Fibroblast of skin of left biceps (primary cell): Measurements from ENCODE around the gene LRRC4C.

ENCODE experiments used
- DNase-seq, 2 experiments: peaks; one replicate each; pipeline ENCODE4 v3.0.0-alpha.2; 2013; ENCODE audit warnings: low read depth in 2 of 2

The LRRC4C gene

DNA sequence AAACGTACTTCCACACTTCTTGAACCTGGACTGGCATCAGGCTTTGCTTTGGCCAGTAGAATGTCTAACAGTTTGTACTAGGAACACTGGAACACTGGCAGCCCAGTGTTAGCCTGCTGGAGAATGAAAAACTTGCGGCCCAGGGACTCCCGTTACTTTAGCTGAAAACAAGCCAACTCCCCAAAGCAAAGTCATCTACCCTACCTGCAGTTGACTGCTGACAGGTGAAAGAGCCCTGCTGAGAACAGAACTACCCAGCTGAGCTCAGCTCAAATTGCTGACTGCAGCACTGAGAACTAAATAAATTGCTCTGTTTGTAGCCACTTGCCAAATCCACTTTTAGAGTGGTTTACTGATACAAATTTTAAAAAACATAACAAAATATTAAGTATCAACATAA is 342.5 kb downstream of the LRRC4C start:
- no peak for DNase-seq

DNA sequence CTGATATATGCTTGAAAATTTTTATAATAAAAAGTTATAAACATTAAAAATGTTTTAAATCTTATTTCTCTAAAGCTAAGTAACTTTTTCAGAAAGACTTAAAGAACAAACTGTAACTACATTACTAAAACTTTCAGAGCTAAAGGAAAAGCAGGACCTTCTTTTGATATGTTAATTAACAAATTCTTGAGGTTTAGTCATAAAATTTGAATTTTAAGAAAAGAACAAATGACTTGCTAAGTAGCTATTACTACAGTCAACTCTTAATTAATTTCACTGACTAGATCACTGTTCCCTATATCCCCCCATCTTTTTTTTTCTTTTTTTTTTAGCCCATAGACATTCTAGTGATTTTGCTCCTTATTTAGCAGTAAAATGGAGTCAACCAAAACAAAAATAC is 344.4 kb downstream of the LRRC4C start:
- no peak for DNase-seq

DNA sequence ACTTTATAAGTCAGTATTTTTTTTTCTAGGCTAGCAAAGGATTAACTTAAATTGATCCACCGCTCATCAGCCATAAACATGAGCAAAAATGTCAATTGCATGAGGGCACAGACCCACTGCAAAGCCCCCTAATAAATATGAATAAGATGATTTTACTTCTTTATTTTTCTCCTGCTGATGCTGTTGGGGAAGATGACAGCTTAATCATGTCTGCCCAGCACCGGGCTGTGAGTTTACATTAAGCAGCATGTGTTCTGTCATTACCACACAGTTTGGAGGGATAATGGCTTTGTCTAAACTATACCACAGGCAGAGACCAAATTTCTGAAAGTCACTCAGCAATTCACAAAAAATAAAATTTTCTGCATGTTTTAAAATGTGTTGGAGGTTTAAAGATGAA is 346.3 kb downstream of the LRRC4C start:
- DNase-seq, result no peak

DNA sequence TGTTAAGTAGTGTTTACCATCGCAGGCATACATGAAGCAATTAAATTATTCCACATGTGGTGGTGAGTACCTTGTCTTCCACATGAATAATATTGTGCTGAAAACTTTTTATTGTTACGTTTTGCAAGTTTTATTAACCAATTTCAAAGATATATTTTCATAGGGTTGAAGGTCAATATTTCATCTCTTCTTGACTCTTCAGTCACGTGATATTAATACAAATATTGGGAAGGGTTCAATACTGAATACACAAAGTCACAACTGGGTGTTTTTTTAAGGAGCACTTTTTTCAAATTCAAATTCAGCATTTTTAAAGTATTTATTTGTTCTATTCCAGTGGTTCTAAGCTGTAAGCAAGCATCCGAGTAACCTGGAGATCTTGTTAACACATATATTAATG is 348.9 kb downstream of the LRRC4C start:
- DNase-seq, result no peak

DNA sequence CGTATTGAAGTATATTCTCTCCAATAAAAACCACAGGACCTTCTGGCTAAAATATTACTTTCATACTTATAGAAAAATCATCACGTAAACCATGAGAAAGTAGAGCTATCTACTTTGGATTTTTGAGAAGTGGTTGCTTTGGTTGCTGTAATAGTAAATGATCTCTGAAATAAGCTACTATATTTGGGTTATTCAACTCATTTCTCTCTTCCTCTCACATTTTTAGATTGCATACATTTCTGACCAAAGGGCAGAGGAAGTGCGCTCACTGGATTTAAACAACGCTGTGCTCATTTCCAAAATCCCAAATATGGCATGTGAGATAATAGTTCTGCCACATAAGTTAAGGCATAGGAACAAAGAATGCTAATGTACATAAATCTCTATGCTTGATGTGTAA is 357.0 kb downstream of the LRRC4C start:
- no peak for DNase-seq

DNA sequence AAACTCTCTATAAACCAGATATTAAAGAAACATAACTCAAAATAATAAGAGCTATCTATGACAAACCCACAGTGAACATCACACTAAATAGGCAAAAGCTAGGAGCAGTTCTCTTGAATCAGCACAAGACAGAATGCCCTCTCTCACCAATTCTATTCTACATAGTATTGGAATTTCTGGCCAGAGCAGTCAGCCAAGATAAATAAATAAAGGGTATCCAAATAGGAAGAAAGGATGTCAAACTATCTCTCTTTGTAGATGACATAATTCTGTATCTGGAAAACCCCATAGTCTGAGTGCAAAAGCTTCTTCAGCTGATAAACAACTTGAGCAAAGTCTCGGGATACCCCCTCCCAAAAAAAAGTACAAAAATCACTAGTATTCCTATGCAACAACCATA is 359.8 kb downstream of the LRRC4C start:
- no peak for DNase-seq

DNA sequence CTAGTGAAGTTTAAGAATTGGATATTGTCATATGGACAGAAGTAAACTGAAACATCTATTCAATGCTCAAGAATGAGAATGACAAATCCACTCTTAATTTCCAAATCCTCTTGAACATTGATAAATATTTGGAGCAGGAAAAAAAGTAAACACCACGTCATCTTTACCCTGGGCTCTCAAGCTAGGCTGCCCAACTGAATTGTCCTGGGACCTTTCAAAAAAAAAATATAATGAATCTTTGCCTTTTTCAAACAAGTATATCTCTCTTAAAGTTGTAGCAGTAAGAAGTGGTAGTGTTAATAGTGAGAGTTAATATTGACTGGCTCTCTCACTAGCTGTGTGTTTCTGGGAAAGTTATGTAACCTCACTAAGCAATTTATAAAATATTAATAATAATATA is 374.3 kb downstream of the LRRC4C start:
- no peak for DNase-seq

DNA sequence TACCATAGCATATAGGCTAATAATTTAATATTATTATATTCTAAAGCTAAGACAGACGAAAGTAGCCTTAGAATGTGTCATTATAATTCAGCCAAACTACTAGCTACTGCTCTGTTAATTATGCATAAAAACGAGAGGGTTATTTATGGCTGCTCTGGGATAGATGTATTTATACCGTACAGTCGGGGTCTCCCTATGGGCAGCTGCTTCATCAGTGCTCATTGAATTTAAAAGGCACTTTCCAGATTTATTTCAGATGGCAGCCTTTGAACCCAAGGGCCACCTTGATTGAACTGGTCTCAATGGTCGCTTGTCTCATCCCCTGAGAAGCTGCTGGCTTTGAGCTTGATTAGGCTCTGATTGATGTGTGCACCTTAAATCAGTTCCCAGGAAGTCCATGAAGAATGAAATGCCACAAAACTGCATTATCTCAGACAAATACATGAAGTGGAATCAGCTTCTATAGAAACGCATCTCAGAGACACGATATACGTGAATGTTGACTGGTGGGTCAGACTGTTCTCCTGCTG is 377.6 kb downstream of the LRRC4C start:
- no peak for DNase-seq

DNA sequence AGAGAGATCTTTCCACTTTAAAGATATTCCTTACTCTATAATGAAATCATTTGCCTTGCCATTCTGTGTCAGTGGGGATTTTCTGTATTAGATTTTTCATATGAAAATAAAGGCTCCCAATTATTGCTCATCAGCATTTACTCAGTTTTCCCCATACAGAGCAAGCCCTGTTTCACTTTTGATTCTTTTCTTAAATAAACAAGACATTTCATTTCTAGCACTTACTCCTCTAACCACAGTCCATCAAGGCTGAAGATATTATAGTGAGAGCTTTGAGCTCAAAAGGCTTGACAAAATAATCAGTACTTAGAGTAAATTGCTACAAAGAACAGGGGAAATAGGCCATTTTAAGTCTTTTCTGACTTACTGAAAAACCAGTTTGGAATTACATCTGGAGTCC is 385.1 kb downstream of the LRRC4C start:
- DNase-seq, result no peak

DNA sequence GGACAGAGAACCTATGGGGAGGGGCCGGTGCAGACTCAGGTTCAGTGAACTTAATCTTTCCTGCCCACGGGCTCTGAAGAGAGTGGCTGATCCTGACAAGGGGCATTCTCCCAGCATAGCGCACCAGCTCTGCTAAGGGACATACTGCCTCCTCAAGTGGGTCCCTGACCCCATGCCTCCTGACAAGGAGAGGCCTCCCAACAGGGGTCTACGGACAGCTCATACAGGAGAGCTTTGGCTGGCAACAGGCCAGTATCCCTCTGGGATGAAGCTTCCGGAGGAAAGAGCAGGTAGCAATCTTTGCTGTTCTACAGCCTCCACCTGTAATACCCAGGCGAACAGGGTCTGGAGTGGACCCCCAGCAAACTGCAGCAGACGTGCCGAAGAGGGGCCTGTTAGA is 394.0 kb downstream of the LRRC4C start:
- DNase-seq, result no peak

DNA sequence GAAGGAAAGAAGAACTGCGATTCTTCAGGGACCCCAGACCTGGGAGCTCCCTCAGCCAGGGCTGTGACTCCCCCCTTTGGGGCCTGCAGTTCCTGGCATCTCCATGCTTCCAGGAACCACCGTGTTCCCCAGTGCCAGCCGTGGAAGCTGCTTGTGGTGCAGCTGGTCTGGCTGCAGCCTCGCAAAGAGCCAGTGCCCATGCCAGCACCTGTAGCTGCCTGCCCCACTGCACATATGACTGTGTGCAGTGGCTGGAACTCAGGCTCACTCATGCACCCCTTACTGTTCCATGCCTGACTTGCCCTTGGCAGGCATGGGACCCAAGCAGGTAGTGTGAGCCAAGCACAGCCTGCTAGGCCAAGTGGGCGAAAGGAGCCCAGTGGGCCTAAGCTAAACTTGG is 401.3 kb downstream of the LRRC4C start:
- no peak for DNase-seq

DNA sequence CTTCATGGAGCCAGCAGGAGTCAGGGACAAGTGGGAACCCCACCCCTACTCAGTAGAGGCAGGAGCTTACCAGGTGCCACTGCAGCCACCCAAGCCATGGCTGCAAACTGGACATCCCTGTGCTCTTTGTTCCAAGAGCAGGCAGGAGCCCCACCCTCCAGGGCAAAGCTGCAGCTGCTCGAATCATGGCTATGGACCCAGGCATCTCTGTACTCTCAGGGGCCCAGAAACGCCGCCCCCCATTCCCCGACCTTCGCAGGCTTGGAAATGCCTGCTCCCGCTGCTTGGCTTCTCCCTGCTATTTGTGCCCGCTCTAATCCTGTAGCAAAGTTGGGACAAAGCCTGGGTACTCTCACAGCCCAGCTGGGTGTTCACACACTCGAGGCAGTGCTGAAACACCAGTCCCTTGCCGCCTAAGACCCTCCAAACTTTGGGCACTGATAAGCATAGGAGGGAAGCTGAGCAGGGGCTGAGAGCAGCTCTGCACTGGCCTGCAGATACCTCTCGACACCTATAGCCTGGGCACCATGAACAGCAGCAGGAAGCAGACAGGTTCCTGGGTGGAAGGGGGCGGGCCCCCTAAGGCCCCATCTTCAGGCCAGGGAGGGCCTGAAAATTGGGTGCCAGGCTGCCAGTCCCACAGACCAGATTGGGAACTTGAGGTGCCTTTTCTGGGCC is 402.4 kb downstream of the LRRC4C start:
- DNase-seq, result no peak

DNA sequence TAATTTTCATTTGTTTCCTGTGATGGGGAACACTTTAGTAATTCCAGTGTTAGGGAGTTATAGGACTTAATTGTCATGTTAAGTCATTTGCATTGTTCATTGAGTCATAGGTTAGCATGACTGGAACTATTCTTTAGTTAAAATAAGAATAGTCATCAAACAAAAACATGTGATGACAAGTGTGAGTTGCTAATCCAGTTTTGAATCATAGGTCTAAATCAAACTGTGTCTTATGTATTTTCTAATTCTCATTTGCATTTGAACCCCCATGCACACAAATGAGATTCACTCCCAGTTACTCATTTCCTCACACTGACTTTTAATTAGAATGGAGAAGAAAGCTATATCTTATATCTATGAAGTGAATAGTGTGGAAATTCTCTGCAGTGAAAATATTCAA is 405.6 kb downstream of the LRRC4C start:
- DNase-seq, result no peak

DNA sequence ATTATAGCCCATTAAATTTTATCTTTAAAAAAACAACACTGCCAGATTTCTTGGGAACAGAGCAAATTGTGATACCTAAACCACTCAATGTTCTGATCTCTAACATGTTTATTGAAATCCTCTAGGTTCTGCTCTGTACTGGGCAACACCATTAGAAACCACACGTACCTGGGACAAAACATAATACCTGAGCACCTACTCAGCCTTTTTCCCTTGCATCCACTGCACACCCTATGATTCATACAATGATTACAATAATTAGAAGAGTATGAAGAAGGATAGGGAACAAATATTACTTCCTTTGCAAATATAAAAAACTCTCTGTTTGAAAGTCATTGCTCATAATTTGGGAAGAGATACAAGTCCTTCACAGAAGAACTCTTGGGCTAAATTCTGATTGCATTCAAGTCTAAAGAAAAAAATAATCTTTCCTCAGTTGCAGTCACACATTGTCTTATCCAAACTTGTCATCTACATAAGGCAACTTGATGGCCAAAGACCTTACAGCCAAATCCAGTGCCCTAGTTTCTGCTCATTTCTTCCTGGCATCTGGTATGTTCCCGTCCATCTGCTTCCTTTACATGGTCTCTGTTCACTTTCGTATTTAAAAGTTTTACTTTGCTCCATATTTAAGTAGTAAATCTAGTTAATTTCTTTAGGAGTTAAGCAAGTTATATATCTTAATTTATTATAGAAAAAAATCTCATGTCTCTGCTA is 407.4 kb downstream of the LRRC4C start:
- no peak for DNase-seq

DNA sequence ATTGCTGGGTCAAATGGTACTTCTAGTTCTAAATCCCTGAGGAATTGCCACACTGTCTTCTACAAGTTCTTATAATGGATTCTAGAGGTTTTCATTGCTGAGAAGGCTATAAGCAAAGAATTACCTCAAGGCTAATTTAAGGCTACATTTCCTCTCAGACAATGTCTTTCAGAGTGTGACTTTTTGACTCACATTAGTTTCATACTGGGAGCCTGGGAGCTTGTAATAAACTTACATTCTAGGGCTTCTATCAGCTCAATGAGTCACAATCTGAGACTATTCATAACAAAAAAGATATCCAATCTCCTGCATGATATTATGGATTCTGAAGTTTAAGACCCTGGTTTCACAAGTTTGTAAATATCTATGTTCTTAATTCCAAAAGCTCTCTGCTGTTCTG is 408.7 kb downstream of the LRRC4C start:
- no peak for DNase-seq

DNA sequence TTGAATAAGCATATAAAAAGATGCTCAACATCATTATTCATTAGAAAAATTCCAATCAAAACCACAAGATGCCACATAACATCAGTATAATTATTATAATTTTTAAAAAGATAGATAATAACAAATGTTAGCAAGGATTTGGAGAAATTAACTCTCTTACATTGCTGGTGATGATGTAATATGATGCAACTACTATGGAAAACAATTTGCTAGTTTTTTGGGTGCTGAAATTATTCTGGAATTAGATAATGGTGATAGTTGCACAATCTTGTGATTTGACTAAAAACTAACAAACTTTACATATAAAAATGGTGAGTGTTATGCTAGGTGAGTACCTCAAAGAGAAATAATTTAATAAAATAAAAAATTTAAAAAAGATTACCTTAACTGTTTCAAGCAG is 412.2 kb downstream of the LRRC4C start:
- no peak for DNase-seq

DNA sequence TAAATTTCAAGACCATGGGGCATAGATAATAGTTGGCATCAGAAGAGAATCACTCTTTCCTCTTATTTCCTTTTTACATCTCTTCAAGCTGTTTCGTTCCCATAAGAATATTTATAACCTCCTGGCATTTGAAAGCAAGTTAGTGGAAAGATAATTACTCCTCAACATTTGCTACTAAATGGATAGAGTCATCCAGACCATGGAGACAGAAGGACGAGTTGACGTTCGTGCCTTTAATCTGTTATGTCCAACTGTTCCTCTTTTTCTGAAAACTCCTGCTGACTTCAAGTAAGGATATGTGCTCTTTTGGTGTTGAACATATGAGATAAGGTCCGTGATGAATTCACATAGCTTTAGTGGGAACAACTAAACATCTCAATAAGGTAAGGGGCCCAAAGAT is 414.2 kb downstream of the LRRC4C start:
- DNase-seq, result no peak

DNA sequence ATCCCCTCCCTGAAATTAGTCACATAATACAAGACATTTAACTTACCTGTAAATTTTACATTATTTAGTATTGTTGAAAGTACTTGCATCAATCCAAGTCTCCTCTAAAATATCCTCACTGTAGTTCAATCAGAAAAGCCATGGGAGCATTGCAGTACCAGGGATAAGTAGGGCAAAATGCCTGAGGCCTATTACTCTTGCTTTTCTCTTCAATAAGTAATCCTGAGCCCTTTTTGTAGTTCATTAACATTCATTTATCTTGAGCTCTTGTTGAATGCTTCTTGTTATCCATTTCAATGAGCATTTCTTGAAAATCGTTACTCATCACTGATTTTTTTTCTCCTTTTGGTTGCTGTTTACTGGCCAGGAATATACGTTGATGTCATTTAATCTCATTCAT is 414.7 kb downstream of the LRRC4C start:
- no peak for DNase-seq

DNA sequence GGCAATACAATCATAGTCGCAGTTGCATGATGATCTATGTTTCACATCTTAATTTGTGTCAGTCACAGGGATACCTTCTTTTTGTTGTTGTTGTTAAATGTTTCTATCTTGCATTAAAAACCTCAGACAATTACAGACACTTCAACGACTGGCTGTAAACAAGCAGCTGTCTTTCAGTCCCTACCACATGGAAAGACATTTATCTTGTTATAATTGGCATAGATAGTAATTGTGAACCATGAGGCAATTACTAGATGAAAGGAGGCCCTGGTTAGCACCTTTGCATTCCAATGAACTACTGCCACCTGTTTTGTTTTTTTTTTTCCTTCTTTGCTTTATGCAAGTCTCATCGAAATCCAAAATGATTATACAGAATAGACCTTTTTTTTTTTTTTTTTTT is 416.8 kb downstream of the LRRC4C start:
- DNase-seq, result no peak

DNA sequence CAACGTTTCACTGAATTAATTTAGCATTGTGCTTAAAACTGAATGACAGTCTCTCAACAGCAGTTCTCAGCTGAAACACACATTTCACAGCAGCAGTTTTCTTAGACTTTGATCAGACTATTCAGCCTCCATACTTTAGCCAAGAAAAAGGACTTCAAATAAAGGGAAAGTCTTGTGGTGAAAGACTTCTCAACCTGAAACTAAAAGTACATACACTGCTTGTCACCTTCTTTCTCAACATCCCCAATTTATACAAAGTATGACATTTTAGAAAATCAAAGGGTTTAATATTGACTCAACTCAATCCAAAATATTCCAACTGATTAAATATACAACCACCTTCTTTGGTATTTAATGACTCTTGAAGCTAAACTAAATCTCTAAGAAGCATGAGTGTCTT is 419.0 kb downstream of the LRRC4C start:
- DNase-seq, result no peak

DNA sequence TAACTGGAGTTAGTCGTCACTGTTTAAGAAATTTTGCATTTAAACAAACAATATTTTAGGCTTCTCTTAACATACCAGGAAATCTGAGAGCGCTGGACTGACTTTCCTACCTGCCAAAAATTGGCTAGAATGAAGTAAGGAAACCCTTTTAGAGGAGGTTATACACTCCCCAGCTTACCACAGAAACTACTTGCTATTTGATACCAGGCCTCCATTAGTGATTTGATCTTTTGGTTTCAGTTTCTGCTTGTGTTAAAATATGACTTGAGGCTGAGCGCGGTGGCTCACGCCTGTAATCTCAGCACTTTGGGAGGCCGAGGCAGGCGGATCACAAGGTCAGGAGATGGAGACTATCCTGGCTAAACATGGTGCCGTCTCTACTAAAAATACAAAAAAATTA is 419.9 kb downstream of the LRRC4C start:
- no peak for DNase-seq

DNA sequence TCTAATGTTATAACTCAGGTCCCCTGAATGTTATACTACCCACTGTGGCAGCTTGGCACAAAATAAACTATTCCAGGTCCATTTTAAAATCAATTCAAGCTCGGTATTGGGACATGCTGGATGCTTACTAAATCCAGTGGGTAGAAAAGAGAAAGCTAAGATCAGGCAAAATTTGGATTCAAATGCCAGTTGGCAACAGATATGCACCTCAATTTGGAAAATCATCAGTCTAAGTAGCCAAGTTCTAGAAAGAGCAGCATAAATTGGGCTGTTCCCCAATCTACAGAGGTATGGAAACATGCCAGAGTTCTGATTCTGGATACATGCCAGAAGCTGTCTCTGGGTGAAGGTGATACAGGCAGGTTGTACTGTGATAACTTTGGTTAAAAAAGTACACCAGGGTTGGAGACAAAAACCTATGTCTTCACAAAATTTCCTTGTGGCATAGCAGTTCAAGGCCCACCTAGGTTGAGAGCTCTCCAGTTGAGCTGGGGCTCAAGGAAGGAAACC is 427.8 kb downstream of the LRRC4C start:
- DNase-seq, result no peak

DNA sequence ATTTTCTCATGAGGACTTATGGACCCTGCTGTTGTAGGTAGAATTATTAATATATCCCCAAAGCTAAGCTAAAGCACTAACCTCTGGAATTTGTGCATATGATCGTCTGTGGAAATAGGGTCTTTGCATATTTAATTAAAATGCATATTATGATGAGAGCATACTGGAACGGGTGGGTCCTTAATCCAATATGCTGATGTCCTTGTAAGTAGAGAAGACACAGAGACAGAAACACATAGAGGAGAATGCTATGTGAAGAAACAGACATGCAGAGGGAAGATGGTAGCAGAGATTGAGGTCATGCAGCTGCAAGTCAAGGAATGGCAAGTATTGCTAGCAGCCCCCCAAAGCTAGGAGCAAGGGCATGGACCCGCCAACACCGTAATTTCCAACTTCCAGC is 439.2 kb downstream of the LRRC4C start:
- DNase-seq, result no peak
